HG02943 (cell line): Measurements from ENCODE around the gene NRXN2.

Experiments
- ATAC-seq: cut with Tn5 transposase; IDR thresholded peaks from one replicate; pipeline ENCODE4 v1.9.1; 2021; ENCODE audit warnings: mild to moderate bottlenecking, low read depth, moderate library complexity; ENCODE audit not compliant: unreplicated experiment

The NRXN2 gene

DNA sequence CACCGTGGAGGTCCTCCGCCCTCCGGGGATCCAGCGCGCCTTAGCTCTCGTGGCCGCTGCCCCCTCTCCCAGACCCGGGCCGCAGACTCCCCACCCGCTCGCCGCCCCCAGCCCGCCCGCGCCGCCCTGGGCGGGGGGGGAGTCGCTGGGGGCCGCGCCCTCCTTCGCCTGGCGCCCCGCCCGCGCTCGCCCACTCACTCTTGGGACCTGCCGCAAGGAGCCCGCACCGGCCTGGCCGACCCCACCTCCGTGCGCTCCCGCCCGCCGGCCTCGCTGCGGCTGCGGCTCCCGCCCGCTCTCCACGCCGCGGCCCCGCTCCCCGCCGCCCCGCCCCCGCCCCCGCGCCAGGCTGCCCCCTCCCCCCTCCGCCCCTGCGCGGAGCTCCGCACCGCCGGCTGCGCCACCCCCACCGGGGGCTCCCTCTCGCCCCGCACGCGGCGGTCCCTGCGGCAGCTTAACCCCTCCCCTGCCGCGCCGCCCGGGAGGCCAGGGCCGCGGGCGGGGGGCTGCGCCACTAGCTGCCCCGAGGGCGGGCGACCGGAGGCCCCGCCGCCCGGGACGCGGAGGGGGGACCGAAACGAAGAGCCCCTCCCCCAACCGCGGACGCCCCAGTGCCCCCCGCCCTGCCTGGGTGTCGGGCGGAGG, 21.7 kb upstream of the NRXN2 start:
- no peak for ATAC-seq

DNA sequence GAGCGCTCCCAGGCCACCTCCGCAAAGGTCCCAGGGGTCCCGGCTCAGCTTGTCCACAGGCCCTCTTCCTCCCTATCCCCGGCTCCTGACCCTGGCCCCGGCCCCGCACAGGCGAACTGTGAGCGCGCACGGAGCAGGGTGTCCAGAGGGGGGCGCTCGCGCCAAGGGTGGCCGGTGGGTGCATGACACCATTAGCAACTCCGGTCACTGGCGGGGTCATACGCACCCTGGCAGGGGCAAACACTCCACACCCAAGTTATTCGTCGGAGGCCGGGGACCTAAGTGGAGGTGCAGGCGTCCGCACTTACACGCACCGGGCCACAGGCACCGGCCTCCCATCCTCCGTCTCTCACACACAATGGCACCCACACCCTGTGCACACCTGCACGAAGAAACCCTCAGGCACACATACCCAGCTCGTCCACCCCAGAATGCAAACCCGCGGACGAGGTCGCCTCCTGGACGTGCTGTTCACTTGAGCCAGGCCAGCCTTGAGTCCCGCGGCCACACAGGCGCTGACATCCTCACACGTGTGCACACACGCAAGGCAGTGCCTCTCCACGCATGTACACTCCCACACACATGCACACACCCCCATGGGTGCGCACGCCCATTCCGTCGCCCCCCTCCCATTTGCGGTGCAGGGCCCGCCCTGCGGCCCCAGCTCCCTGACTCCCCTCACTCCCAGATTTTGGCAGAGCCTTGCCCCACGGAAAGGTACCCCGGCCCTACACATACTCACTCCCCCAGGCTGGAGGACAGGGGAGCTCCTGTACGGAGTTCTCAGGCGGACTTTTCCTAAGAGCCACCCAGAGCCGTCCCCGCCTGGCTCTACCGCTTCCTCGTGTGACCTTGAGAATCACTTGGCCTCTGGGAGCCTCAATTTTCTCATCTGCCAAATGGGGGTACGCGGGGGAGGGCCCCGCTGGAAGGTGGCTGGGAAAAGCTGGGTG, 20.9 kb upstream of the NRXN2 start, which contains the start of gene RASGRP2:
RASGRP2 (minus strand) TSS at position 552 of the 953 bp plus-strand sequence. CDS start 1,276 bp downstream, outside the sequence.
- ATAC-seq, result no peak

DNA sequence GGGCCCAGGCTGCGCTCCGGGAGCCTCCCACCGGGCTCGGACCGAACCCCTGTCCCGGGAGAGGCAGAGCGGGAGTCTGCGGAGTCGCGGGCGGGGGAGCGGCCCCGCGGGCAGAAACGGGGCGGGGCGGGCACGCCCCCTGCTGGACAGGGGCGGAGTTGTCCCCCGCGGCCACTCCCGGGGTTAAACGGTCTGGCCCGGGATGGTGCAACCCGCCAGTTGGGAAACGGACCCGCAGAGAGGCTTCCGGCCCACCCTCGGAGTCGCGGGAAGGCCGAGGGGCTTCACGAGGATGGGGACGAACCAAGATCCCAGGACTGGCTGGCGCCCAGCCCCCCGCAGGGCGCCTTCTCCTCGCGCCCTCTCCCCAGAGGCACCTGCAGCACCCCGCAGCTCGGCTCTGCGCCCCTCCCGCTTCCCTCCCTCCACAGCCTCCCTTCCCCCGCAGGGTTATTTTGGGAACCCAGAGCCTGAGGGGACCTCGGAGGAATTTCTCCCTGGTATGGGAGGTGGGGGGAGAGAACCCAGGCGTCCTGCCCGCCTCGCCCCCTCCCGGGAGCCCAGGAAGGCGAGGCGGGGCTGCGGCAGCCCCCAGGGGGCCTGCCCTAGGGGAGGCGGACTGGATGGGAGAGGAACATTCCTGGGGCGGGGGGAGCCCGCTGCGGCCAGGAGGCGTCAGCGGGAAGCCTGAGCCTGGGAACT, 20.0 kb upstream of the NRXN2 start:
- ATAC-seq, result no peak

DNA sequence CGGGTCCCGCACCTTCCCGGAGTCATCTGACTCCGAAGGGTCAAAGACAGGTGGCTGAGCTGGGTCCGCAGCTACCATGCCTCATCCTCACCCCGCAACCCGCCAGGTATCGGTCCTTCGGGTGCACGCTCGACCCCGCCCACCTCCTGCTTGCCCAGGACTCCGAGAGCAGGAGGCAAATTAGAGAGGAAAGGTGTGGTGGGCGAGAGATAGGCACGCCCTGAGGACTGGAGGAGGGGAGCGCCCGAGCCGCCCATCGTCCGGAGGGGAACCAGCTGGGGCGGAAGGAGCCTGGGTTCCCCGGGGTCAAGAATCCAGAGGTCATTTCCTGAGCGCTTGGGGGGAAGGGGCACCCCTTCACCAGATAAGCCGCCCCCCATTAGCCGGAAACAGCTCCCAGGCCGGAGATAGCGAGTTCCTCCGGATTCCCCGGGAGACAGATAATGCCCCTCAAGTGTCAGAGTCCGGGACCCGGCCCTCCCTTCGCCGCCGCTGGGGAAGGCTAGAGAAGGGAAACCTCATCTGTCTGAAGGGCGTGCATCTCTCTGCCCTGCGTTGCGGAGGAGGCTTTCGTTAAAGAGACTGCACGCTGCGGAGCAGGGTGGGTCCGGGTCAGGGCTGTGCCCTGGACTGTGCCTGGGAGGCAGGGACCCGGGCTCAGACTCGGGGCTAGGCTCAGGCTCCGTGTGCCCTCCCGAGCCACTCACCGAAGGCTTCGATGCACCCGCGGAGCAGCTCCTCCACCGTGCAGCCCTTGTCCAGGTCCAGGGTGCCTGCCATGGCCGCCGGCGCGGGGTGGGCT, 19.3 kb upstream of the NRXN2 start:
- ATAC-seq, result no peak

DNA sequence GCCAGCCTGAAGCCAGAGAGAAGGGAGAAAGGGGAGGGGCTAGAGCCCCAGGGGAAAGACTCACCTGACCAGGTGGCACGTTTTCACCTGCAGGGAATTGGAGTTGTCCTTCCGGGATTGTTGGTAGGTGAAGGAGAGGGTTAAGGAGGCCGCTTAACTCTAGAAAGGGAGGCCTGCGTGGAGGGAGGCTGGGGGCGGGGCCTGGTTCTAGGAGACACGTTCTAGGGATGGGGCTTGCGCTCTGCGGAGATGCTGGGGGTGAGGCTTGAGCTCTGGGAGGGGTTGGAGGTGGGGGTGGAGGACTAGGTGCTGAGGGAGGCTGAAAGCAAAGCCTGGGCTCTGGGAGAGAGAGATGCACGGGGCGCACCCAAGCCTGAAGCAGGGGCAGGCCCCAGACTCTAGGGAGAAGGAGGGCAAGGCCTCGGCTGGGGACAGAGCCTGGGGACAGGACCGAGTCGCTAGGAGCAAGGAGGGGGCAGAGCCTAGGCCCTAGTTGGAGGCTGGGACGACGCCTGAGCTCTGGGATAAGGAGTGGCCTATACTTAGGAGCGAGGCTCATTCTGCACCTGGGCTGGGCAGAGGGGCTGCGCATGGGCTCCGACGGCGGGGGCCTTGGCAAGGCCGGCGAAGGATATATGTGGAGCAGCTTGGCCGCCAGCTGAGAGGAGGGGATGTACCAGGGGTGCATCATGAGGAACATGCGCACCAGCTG, 18.5 kb upstream of the NRXN2 start:
- no peak for ATAC-seq

DNA sequence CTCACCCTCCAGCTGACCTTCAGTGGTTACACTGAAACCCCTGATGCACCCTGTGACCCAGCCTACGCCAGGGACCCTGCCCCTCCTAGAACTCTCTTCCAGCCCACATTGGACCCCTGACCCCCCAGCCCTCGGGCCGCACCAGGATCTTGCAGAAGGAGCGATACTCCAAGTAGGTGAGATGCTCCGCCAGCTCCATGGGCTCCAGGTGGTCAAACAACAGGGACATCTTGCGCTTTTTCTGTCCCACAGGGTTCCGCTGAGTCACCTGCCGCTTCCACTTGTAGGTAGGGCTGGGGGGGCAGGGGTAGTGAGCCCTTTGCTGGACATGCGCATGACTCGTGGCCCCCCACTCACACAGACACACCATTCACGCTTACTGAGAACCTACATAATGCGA, 16.9 kb upstream of the NRXN2 start:
- no peak for ATAC-seq

DNA sequence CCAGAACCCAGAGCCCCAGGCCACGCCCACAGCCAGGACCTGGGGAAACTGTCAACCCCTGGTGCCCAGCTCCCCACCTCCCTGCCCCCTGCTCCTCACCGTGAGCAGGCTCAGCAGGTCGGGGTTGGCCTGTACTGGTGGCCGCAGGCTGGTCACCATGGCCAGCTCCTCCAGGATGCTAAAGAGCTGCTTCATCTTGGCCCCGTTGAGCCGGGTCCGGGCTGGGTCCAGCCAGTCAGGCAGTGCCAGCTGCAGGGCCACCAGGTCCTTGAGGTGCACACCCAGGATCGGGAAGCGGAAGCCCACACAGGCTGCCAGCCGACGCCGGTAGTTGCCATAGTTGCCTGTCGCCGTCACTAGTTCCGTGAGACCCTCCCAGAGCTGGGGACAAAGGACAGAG, 13.7 kb upstream of the NRXN2 start:
- ATAC-seq, result no peak

DNA sequence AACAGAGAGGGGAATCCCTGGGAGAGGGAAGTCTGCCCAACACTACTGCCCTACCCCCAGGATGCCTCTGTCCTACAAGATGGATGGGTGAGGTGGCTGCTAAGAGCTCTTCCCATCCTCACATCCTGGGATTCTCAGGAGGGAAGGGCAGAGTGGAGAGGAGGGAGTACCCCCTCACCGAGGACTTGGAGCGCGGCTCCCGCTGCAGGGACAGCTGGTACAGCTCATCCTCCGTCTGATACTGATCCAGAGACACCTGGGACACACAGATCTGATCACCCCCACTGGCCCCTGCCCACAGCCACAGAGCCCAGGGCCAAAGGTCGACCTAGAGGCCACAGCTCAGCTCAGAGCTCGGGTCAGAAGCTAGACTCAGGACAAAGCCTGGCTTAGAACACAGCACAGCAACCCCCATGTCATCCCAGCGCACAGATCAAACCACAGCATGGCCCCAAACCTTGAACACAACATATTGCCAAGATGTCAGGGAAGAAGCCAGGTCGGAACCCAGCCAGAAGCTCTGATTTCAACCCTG, 12.8 kb upstream of the NRXN2 start:
- no peak for ATAC-seq

DNA sequence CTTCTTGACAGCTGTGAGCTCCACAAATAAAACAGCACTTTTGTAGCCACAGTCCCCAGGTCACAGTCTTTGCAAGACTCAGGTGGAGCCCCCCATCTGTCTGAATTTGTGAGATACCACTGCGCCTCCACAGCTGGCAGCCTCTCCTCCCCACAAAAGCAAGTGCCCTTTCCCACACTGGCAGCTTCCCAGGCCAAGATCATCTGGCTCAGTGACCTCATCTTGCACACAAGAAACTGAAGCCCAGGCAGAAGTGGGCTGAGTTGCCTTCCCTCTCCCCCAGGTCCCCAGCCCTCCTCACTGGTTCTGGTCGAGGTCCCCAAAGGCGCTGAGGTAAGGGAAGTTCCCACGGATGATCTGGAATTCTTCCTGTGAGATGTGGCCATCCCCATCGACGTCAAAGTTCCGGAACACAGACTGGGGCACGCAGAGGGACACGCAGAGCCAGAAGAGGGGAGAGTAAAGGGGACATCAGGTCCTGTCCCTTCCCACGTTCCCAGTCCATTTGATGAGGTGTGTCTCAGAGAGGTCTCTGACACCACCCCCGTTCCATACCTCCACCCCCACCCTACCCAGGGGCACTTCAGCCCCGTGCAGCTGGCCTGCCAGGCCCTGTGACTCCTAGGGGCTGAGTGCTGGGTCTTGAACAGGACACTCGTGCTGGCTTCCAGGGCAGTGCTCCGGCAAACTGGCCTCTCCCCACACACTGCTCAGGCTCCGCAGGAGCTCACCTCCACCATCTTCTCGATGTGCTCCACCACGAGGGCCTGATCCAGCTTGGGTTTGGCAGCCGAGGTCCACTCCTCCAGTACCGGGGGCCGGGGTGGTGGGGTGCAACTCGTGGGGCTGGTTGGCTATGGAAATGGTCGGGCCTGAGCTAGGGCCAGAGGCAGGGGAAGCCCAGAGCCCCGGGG, 12.1 kb upstream of the NRXN2 start:
- ATAC-seq, result no peak

DNA sequence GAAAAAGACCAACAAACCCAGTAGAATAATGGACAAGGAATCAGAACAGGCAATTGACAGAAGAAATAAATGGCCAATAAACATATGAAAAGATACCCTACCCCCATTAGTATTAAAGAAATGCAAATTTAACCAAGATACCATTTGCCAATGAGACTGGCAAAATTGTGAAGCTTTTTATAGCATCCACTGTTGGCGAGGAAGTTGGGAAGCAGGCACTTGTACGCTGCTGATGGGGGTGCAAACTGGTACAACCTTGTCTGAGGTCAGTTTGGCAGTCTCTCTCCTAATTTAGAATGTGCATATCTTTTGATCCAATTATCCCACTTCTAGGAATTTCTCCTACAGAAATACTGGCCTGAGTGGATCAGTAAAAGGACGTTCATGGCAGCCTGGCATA, 8.6 kb upstream of the NRXN2 start:
- no peak for ATAC-seq

DNA sequence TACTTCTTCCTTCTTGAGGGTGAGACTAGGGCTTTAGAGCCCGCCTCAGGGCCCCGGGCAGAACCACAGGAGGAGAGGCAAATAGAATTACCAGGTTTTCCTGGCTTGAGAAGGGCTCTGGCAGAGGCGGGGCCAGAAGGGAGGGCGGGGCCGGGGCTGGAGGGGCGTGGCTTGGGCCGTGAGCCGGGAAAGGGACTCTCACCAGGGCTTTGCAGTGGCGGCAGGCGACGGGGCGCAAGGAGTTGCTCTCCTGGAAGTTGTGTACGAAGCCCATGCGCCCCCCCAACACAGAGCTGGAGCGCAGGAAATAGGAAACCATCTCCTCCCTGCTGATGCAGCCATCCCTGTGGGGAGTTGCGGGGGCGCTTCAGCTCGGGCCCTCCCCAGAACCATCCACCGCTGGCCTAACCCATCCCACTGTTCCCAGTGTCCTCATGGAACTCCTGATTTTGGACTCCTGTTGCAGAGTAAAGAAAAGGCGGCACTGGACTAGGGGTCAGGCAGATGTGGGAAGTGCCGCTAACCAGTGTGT, 6.9 kb upstream of the NRXN2 start:
- no peak for ATAC-seq

DNA sequence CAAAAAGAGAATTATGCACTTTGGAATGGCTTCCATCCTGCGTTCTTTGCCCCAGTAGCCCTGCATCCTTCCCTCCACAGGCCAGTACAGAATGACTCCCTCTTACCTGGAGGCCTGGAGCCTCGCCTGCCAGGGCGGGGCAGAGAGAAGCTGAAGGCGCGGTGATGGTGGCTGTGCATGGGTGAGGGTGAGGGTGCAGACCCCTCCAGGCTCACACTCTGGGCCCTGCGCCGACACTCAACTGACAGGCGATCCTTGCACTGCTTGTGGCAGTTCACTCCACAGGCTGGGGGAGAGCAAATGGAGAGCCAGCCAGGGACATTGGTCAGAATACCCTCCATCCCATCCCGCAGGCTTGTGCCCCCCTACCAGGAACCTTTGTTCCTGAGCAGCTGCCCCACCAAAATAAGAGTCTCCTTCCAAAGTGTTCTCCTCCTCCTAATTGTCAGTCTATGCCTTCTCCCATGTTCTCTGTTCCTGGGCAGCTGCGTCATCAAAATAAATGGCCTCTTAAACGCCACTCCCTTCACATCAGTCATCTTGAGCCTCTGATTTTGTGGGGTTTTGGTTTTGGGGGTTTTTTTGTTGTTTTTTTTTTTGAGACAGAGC, 5.9 kb upstream of the NRXN2 start:
- ATAC-seq, result no peak

DNA sequence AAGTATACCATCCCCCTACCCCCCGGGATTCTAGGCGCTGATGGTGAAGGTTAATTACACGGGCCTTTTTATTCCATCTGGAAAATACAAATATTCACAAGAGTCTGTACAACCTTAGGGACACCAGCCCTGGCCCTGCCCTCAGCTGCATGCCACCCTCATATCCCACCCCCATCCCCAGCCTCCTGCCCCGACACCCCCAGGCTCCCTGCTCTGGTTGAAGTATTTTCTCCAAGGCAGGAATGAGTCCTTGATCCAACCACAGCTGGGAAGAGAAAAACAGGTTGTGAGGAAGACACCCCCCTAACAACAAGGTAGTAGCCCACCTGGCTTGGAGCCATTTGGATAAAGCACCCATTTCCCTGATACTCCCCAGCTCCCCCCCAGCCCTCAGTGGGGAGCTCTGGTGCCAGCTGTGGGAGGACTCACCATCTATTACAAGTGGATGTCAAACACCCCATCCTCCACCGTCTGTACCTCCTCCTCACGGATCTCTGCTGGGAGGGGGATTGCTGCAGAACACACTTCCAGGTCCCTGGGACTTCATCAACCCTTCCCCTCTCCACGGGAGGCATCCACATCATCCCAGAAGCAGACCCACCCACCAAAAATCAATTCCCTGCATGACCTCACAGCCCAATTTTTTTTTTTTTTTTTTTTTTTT, 4.0 kb upstream of the NRXN2 start:
- no peak for ATAC-seq

DNA sequence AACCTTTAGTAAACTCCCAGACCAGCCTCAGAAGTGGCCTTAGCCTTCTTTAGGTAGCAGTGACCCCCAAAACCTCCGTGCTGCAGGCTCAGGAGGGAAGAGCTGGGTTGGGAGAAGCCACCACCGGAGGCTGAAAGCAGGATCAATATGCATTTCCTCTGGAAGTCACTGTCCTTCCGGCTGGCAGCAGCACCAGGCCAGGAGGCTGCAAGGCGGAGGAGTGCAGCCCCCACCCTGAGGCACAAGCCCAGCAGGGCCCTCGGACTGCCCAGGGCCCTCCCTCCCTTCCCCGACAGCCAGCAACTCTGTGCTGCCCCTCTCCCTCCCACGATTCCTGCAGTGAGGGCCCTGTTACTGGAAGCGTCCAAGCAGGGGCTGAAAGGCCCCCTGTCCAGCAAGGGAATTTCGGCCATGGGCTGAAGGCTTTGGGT, 3.2 kb upstream of the NRXN2 start:
- no peak for ATAC-seq

DNA sequence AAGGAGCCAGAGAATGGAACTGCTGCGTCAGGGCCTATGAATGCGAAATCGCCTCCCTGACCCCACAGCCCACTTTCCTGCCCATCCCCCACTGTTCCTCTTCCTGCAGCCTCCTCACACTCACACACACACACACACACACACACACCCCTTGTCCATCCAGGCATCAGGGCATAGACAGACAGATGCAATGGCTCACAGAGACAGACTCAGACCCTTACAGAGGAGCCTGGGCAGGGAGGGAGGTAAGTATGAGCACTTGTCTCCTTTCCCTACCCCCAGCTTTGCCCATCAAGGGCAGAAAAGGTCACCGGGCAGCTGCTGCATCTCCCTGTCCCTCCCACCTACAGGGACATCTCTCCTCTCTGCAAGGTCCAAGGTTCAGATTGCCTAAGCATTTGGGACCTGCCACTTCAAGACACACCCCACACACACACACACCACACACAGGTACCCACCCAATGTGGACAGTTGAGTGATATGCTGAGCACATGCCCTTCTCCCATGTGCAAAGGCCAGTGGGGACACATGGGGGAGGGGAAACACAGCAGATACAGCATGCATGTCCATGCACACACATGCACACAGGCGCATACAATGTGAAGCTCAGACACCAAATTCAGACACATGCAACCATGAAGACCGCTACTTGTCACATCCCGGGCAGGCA, 2.0 kb upstream of the NRXN2 start:
- ATAC-seq, result no peak

DNA sequence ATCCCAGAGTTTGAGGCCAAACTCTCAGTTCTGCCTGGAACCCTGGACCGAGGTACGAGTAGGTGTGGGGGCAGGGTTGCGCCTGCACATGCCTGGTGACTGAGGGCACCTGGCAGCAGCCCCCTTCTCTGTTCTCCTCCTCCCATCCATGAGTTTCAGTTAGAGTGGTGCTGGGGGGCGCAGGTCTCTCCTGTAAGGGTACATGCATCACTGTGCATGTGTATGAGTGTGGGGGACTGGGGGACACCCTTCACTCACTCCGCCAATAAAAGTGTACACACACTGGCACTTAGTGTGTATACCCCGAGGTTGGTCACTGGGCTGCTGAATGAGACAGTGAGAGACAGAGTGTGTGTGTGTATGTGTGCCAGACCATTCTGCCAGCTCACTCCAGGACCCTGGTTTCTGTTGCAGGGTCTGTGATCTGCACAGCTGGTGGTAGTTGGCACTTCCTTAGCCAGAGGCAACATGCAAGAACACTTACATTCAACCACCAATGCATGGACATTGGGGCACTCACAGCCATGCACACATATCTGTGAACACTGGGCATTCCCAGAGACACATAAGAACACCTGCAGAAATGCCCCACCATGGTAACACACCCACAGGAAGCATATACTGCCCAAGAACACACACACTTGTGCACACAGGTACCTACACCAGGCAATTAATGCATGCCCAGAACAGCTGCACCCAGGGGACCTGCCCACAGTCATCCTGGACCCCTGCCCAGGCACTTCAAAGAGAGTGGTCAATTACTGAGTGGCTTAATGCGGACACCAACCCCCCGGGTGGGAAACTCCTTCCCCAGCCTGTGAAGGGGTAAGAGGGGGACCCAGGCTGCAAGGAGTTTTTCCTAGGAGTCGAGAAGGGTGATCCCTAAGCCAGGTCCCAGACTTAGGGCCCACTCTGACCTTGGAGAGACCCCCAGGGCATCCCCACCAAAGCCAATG, 1.2 kb upstream of the NRXN2 start:
- no peak for ATAC-seq
